GM10248 (cell line): ENCODE results near the gene PRMT2.
A peak's percentile ranks its signal among the peaks of the same experiment; 100 is the strongest.

Source experiments
- CTCF ChIA-PET: fragments of 300-600 bp; sonication (Branson Sonifier 250); formaldehyde crosslinking; extraction: SDS; loops from one replicate; lab custom pipeline; 2021; ENCODE audit warnings: antibody characterized with exemption; lab: Yijun Ruan, JAX
- POLR2A ChIA-PET: fragments of 350-650 bp; sonication (Branson Sonifier 250); formaldehyde crosslinking; extraction: SDS; loops from one replicate; lab custom pipeline; 2020; ENCODE audit warnings: antibody characterized with exemption; lab: Yijun Ruan, JAX
- DNase-seq: peaks from one replicate; pipeline ENCODE4 v3.0.0; 2012; ENCODE audit errors: extremely low spot score
- TF ChIP-seq, protein P1 (sequence below): IDR thresholded peaks from 2 replicates; pipeline ENCODE4 v1.5.1; 2012; ENCODE audit warnings: mild to moderate bottlenecking, low read depth; ENCODE audit errors: extremely low read depth, missing control alignments, control extremely low read depth

PRMT2 gene

DNA sequence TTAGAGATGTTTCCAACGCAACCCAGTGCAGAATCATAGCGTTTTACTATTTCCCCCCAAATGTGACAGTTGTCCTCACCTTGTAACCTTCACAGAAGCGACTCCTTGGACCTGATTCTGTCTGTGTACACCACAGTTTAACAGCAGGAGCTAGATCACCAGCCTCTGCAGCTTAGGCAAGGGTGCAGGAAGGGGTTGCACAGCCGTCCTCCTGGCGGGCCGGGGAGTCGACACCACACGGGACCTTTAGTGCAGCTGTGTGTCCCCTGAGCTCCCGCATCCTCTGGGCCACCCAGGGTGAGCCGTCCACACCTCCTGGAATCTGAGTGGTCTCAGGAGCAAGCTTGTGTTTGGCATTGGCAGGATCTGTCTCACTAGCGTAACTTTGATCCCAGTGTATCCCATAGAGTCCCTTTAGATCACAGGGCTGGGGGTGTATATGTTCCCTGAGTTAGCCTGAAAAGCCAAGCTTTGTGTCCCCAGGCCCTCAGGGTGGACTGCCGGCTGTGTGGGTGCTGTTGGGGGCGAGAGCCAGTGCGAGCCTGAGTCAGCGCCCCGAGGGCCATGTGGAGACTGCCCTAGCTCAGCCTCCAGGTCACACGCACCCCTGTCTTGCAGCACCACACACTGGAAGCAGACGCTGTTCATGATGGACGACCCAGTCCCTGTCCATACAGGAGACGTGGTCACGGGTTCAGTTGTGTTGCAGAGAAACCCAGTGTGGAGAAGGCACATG, 27.5 kb downstream of the PRMT2 start:
- ChIA-PET CTCF (interaction anchor here (1.2 kb wide), 1 partner anchor 22 kb away, joined by 3 read pairs; no protein-coding TSS in a partner anchor), POLR2A (no interaction called here)
- TF ChIP-seq, protein P1, sequence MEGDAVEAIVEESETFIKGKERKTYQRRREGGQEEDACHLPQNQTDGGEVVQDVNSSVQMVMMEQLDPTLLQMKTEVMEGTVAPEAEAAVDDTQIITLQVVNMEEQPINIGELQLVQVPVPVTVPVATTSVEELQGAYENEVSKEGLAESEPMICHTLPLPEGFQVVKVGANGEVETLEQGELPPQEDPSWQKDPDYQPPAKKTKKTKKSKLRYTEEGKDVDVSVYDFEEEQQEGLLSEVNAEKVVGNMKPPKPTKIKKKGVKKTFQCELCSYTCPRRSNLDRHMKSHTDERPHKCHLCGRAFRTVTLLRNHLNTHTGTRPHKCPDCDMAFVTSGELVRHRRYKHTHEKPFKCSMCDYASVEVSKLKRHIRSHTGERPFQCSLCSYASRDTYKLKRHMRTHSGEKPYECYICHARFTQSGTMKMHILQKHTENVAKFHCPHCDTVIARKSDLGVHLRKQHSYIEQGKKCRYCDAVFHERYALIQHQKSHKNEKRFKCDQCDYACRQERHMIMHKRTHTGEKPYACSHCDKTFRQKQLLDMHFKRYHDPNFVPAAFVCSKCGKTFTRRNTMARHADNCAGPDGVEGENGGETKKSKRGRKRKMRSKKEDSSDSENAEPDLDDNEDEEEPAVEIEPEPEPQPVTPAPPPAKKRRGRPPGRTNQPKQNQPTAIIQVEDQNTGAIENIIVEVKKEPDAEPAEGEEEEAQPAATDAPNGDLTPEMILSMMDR = no peak
- DNase-seq = no peak

DNA sequence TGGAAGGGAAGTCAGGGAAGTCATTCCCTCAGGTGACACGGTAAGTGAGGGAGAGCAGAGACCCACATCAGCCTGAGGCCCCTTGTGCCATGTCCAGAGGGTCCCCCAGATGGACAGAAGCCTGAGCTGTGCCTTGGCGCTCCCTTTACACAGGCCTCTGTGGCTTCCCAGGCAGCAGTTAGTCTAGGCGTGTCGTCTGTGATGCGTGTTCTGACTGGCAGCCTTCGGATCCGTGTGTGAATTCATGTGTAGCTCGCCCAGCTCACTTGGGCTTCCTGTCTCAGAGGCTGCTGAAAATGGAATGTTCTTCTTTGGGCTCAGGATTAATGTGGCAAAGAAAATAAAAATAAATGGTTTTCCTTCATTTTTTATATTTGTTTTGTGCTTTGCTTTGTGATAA, 28.3 kb downstream of the PRMT2 start:
- ChIA-PET CTCF (no interaction called here), POLR2A (no interaction called here)
- DNase-seq = no peak
- TF ChIP-seq, protein P1 = no peak

DNA sequence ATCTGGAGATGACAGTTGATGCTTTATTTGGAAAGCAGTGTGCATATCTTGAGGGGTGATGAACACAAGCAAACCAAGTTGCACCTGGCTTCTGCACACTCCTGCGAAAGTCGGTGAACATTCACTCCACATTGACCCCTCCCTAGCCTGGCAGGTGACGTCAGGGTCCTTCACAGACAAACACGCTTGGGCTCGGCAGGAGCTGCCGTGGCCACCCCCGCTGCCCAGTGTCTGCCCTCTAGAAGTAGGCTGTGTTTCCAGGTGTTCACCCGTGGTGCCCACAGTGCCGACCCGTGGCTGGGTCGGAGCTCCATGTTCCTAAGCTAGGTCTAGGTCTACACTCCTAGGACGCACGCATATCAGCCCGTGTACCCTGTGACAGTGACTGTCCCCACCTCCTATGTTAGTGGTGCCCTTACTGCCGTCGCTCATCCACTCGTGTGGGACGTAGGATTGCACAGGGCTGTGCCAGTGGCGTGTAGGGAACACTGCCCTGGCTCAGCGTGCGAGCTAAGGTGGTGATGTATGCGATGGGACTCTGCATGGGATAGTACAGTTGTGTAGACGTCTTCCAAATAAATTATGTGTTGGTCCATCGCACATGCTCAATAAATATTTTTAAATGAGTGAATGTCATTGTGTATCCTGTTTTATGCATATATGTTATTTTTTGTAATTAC, 29.0 kb downstream of the PRMT2 start:
- DNase-seq = no peak
- ChIA-PET CTCF (no interaction called here), POLR2A (no interaction called here)
- TF ChIP-seq, protein P1 = no peak

DNA sequence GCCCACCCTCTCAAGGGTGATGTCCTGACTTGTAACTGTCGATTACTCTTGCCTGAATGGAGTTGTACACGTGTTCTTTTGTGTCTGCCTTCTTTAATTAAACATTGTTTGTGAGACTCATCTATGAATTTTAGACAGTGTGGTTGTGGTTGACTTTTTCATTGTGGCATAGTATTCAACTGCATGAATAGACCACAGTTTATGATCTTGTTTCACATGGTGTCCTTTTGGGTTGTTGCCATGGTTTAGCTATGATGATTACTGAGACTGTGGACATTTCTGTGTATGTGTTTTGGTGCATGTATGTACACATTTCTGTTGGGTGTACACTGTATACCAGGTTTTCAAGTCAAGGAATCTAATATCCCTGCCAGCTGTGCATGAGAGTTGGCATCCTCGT, 30.1 kb downstream of the PRMT2 start:
- CTCF ChIA-PET = no interaction called here
- no peak for DNase-seq
- TF ChIP-seq, protein P1 = no peak
- POLR2A ChIA-PET = no interaction called here

DNA sequence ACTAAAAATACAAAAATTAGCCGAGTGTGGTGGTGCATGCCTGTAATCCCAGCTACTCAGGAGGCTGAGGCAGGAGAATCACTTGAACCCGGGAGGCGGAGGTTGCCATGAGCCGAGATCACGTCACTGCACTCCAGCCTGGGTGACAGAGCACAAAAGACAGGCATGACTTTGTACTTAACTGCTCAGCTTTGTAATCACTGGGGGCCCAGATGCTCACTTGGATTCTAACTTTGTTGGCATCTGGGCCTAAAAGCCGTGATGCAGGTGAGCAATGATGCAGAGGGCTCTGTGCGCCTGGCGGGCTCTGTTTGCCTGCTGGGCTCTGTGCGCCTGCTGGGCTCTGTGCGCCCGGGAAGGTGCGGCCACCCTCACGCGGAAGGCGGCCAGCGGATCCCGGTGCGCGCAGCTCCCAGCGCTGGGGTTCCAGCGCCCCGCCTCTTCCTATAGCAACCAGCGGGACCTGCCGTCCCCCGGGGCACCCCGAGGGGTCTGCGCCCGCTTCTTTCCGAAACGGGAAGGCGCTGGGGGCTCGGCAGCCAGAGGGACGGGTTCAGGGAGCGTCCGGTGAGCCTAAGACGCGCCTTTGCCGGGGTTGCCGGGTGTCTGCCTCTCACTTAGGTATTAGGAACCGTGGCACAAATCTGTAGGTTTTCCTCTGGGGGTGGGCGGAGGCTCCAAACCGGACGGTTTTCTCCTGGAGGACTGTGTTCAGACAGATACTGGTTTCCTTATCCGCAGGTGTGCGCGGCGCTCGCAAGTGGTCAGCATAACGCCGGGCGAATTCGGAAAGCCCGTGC, 31.7 kb downstream of the PRMT2 start:
- ChIA-PET POLR2A (no interaction called here), CTCF (interaction anchor here (1.2 kb wide), 1 partner anchor 12 kb away, joined by 3 read pairs; no protein-coding TSS in a partner anchor)
- TF ChIP-seq, protein P1 = no peak
- DNase-seq = peak; percentile 51

DNA sequence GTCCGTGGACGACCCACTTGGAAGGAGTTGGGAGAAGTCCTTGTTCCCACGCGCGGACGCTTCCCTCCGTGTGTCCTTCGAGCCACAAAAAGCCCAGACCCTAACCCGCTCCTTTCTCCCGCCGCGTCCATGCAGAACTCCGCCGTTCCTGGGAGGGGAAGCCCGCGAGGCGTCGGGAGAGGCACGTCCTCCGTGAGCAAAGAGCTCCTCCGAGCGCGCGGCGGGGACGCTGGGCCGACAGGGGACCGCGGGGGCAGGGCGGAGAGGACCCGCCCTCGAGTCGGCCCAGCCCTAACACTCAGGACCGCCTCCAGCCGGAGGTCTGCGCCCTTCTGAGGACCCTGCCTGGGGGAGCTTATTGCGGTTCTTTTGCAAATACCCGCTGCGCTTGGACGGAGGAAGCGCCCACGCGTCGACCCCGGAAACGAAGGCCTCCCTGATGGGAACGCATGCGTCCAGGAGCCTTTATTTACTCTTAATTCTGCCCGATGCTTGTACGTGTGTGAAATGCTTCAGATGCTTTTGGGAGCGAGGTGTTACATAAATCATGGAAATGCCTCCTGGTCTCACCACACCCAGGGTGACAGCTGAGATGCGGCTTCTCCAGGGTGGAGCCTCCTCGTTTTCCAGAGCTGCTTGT, 32.4 kb downstream of the PRMT2 start:
- peak; percentile 59 for DNase-seq
- CTCF ChIA-PET = interaction anchor here (1.2 kb wide), 1 partner anchor 11 kb away, joined by 3 read pairs; no protein-coding TSS in a partner anchor
- TF ChIP-seq, protein P1 = no peak
- POLR2A ChIA-PET = no interaction called here
